8988T (cell line): ENCODE measurements around the gene TANC1.

Source experiments
- DNase-seq: peaks from one replicate; pipeline ENCODE4 v3.0.0; 2011

Gene TANC1

DNA sequence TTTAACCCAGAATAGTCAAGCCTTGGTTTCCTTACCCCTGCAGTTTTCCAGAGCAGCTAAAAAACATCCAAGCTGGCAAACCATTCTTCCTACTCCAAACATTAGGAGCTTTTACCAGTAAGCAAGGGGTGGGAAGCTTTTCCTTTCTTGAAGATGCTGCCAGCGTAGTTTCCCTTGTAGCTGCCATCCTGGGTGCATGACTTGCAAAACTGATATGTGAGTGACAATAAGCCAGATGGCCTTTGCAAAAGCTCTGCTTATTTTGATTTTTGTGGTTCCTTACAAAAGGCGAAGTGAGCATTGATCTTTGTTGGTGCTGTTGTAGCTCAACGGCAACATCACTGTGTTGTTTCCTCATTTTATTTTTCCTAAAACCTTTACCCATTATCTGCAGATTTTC is 179.2 kb downstream of the TANC1 start:
- DNase-seq: no peak

DNA sequence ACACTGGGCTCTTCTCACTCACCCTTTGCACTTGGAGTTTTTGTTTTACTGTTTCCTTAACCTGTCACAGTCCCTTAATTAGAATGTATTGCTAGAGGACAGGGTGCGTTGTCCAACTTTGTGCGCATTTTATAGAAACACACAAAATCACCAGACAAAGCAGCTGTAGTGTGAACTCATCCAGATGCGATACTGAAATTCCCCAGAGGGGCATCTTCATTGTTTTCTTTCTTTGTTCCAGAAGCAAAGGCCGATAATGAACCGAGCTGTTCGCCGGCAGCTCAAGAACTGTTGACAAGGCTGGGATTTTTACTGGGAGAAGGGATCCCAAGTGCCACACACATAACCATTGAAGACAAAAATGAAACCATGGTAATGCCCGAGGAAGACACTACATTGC is 180.5 kb downstream of the TANC1 start:
- DNase-seq: no peak

DNA sequence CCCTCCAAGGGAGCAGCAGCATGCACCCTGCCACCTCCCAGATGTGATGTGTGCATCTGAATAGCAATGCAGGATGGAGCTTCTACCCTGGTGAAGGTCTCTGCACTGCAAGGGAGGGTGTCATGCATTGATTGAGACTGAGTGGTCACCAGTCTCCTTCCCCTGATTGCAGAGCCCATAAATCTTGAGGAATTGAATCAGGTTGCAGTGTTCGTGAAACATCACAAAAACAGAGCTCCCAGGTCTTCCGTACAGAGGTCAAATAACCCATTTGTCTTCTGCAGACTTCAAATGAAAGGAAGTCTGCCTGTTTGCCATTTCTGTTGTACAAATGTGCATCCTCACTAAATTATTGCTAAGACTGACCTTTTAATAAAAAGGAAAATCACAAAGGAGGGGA is 181.3 kb downstream of the TANC1 start:
- no peak for DNase-seq

GRCh38 chr2:159150280-159150746 is 181.9 kb downstream of the TANC1 start:
- no peak for DNase-seq

DNA sequence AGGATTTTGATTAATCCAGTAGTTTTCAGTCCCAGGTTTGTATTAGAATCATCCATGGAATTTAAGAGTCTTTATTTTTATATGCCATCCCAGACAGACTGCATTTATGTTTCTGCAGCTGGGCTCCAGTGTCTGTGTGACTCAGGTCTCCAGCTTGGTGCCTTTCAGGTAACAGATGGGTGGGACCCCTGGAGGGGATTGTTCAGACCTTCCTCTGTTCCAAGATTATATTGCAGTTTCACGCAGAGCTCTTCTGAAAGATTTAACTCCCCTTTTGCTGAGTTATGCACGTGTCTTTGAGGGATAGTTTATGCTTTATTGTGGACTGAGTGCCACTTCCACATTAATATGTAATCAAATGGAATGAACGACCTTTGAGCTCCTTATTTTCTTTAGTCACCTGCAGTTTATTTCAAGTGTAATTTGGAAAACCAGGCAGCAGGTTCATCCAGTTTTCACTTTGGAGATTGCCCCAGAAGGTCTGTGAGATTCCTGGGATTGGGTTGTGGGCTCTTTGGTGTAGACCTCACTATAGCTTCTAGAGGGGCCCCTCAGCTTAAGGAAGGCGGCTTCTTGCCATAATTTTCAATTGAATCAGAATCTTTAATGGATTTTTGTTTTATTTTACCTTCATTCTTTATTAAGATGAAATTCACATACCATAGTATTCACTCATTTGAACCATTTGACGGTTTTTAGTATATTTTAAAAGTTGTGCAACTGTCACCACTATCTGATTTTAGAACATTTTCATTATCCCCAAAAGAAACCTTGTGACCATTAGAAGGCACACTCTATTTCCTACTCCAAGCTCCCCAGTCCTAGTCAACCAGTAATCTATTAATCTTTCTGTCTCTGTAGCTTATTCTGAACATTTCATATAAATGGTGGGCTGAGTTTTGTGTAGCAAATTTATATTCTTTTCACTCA is 183.0 kb downstream of the TANC1 start:
- DNase-seq: no peak

GRCh38 chr2:159152128-159152778 is 183.8 kb downstream of the TANC1 start:
- no peak for DNase-seq

GRCh38 chr2:159153063-159153462 is 184.6 kb downstream of the TANC1 start:
- no peak for DNase-seq

DNA sequence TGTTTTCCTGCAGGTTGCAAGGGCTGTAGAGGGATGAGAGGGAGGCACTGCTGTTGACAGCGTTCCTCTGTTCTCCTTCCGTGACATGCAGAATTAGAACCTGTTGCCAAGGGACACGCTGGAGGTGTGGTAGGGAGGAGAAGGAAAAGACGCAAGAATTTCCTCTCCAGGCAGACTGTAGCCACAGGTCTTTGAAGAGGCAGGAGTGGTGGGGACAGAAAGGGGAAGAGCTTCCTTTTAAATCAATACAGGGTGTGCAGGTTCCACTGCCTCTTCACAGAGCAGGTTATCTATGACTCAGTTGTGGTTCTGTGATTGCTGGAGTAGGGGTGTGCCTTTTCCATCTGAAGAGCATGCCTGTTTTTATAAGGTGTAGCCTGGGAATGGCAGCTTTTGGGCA is 185.0 kb downstream of the TANC1 start:
- no peak for DNase-seq

GRCh38 chr2:159153951-159154350 is 185.5 kb downstream of the TANC1 start:
- DNase-seq: no peak

GRCh38 chr2:159154366-159154765 is 185.9 kb downstream of the TANC1 start:
- DNase-seq: no peak

DNA sequence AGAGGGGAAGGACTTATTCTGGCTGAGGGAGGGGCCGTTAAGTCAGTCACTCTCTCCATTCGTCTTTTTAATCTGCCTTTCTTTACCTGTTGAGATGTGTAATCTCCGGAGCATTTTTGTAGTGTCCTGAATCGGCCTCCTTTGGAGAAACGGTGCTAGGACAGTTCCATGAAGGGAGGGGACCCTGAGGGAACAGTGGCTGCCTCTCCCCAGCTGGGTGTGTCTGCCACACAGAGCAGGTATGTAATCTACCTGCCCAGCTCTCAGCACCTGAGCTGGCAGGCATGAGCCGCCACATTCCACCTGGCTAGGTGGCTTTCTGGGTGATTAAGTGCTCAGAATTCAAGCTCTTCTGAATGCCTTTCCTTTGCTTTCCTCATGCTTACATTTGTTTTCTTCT is 186.9 kb downstream of the TANC1 start:
- DNase-seq: no peak

DNA sequence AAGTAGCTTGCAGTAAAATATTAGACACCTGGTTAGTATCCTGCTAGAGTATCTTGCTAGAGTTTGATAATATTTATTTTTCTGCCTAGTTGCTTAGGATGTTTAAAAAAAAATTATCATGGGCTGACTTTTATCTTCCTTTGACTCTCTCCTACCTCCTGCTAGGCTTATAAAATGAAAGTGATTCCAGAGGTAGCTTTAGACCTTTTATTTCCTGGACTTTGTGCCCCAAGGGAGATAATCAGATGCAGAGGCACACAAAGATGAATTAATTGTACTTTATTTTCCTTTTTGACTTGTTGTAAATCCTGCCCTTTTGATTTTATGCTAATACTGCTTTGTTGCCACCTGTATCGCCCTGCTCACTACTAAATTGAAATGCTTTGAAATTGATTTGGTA is 187.4 kb downstream of the TANC1 start:
- DNase-seq: no peak

GRCh38 chr2:159156834-159157233 is 188.4 kb downstream of the TANC1 start:
- no peak for DNase-seq

DNA sequence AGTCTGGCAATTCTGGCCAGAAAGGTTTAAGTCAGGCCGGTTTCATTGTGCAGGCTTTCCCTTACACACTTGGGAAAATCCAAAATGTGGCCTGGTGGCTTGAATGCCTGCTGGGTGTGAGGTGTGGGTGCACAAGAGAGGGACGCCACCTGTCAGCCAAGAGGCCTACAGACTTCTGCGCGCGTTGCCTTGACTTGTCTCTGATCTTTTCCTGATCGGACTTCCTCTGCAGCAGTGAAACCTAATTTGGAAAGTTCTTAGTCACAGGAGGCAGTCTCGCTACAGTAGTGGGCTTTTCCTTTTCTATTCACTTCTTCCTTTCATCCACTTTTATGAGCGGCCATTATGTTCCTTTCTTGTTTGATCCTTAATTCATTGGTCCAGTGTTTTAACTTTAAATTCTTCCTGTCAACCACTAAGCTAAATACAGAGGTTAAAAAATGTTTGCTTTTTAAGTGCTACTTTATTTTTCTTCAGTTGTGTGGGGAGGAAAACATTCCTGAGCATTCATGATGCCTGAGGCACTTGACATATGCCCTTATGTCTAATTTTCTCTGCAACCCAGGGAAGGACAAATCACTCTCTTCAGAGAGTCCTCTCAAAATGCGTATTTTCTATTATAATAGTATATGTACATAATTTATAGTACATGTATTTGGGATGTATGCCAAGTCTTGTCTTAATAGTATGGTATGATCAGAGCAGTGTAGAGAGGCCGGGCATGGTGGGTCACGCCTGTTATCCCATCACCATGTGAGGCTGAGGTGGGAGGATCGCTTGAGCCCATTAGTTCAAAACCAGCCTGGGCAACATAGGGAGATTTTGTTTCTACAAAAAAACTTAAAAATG is 189.1 kb downstream of the TANC1 start:
- DNase-seq: no peak

- DNase-seq: no peak
Observed at GRCh38 chr2:159160412-159160811, 192.0 kb downstream of the TANC1 start.

- no peak for DNase-seq
Observed at GRCh38 chr2:159160954-159161353, 192.5 kb downstream of the TANC1 start.

GRCh38 chr2:159163930-159164329 is 195.5 kb downstream of the TANC1 start:
- no peak for DNase-seq

DNA sequence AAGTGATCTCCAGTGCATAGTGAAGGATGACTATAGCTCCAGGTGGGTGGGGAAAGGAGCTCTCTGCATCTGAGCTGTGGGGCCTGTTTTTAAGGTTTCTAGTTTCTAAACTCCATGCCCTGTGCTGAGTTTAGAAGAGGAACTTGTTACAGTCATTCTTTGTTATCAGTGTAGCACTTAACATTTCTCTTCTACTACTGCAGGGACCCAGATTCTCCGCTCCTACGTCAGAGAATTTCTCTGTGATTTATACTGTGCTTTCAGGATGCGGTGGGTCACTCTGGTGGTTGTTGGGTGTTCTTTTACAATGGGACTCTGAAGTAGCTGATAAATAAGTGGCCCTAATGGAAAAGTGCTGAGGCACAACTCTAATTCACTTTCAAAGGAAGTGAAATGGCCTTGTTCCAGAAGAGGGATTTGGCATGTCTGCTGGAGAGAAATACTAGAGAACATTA is 196.0 kb downstream of the TANC1 start:
- no peak for DNase-seq

GRCh38 chr2:159165048-159165447 is 196.6 kb downstream of the TANC1 start:
- DNase-seq: no peak

GRCh38 chr2:159168707-159169106 is 200.3 kb downstream of the TANC1 start:
- no peak for DNase-seq

GRCh38 chr2:159169187-159169586 is 200.7 kb downstream of the TANC1 start:
- DNase-seq: no peak

- no peak for DNase-seq
Observed at GRCh38 chr2:159172403-159172802, 204.0 kb downstream of the TANC1 start.

- DNase-seq: no peak
Observed at GRCh38 chr2:159174759-159175158, 206.3 kb downstream of the TANC1 start.
